H9 (cell line): ENCODE data around the gene ROBO1. TPM values are rescaled to one million over a fixed set of nuclear protein-coding genes. Genes with fewer than 3 reads are reported as not detected.

Source experiments
- DNase-seq: peaks from one replicate; pipeline ENCODE4 v3.0.0-alpha.2; 2017
- H2AFZ ChIP-seq: one replicate; pipeline ENCODE4 v1.6.1; 2013; ENCODE audit warnings: mild to moderate bottlenecking, low read length, control low read depth, moderate library complexity
- H2AK5ac ChIP-seq: 2 replicates; pipeline ENCODE4 v1.6.1; 2013; ENCODE audit warnings: low read length, control low read depth, mixed read lengths; ENCODE audit not compliant: insufficient read length
- H2BK120ac ChIP-seq: one replicate; pipeline ENCODE4 v1.6.1; 2013; ENCODE audit warnings: low read depth, mild to moderate bottlenecking, low read length, control low read depth, inconsistent platforms; ENCODE audit not compliant: poor library complexity, severe bottlenecking
- H2BK12ac ChIP-seq: 2 replicates; pipeline ENCODE4 v1.6.1; 2013; ENCODE audit warnings: low read length, control low read depth, mixed read lengths, low read depth; ENCODE audit not compliant: insufficient read length
- H2BK15ac ChIP-seq: 2 replicates; pipeline ENCODE4 v1.6.1; 2013; ENCODE audit warnings: low read depth, low read length, control low read depth
- H2BK20ac ChIP-seq: one replicate; pipeline ENCODE4 v1.6.1; 2013; ENCODE audit warnings: low read depth, mild to moderate bottlenecking, low read length, control low read depth, inconsistent platforms; ENCODE audit not compliant: poor library complexity, severe bottlenecking
- H2BK5ac ChIP-seq: 2 replicates; pipeline ENCODE4 v1.6.1; 2013; ENCODE audit warnings: low read length, control low read depth, mixed read lengths; ENCODE audit not compliant: insufficient read length
- H3K14ac ChIP-seq: 2 replicates; pipeline ENCODE4 v1.6.1; 2013; ENCODE audit warnings: low read length, control low read depth; ENCODE audit not compliant: insufficient read depth
- H3K18ac ChIP-seq: 2 replicates; pipeline ENCODE4 v1.6.1; 2013; ENCODE audit warnings: low read depth, mild to moderate bottlenecking, mixed read lengths, low read length, control low read depth; ENCODE audit not compliant: insufficient read length
- H3K23ac ChIP-seq: 2 replicates; pipeline ENCODE4 v1.6.1; 2013; ENCODE audit warnings: low read length, control low read depth, mixed read lengths, low read depth; ENCODE audit not compliant: insufficient read length
- H3K23me2 ChIP-seq: 2 replicates; pipeline ENCODE4 v1.6.1; 2013; ENCODE audit warnings: low read depth, mild to moderate bottlenecking, mixed read lengths, low read length, control low read depth; ENCODE audit not compliant: insufficient read length, poor library complexity, severe bottlenecking
- H3K27ac ChIP-seq: 2 replicates; pipeline ENCODE4 v1.5.1; 2013; ENCODE audit warnings: low read length, control low read depth, mixed read lengths, low read depth; ENCODE audit not compliant: insufficient read length
- H3K27me3 ChIP-seq: 2 replicates; pipeline ENCODE4 v1.6.1; 2013; ENCODE audit warnings: low read length, control low read depth, inconsistent platforms; ENCODE audit not compliant: insufficient read depth
- H3K4ac ChIP-seq: 2 replicates; pipeline ENCODE4 v1.6.1; 2013; ENCODE audit warnings: low read depth, mild to moderate bottlenecking, control low read depth, inconsistent platforms, low read length, moderate library complexity
- H3K4me1 ChIP-seq: 2 replicates; pipeline ENCODE4 v1.6.1; 2013; ENCODE audit warnings: low read length, control low read depth, inconsistent platforms; ENCODE audit not compliant: insufficient read depth
- H3K4me2 ChIP-seq: 2 replicates; pipeline ENCODE4 v1.6.1; 2013; ENCODE audit warnings: low read length, control low read depth, mixed read lengths; ENCODE audit not compliant: insufficient read length, insufficient read depth
- H3K56ac ChIP-seq: 2 replicates; pipeline ENCODE4 v1.6.1; 2013; ENCODE audit warnings: low read depth, mild to moderate bottlenecking, mixed read lengths, low read length, control low read depth; ENCODE audit not compliant: insufficient read length
- H3K79me1 ChIP-seq: 2 replicates; pipeline ENCODE4 v1.6.1; 2013; ENCODE audit warnings: low read depth, mild to moderate bottlenecking, moderate library complexity, low read length, control low read depth, inconsistent platforms; ENCODE audit not compliant: insufficient read depth, poor library complexity, severe bottlenecking
- H3K79me2 ChIP-seq: 2 replicates; pipeline ENCODE4 v1.6.1; 2013; ENCODE audit warnings: low read length, control low read depth, inconsistent platforms; ENCODE audit not compliant: insufficient read depth
- H3K9ac ChIP-seq: 2 replicates; pipeline ENCODE4 v1.6.1; 2013; ENCODE audit warnings: low read length, control low read depth, mixed read lengths; ENCODE audit not compliant: insufficient read length; ENCODE audit errors: extremely low read depth
- H3K9me3 ChIP-seq: one replicate; pipeline ENCODE4 v1.6.1; 2013; ENCODE audit warnings: low read depth, low read length, inconsistent platforms; ENCODE audit not compliant: control insufficient read depth
- H3T11ph ChIP-seq: one replicate; pipeline ENCODE4 v1.6.1; 2013; ENCODE audit warnings: mild to moderate bottlenecking, low read length, control low read depth, inconsistent platforms
- H4K20me1 ChIP-seq: one replicate; pipeline ENCODE4 v1.6.1; 2013; ENCODE audit not compliant: control insufficient read depth, insufficient read length, insufficient read depth
- H4K5ac ChIP-seq: 2 replicates; pipeline ENCODE4 v1.6.1; 2013; ENCODE audit warnings: low read depth, mild to moderate bottlenecking, mixed read lengths, low read length, control low read depth; ENCODE audit not compliant: insufficient read length
- H4K8ac ChIP-seq: replicated peaks from 2 replicates; pipeline ENCODE4 v1.6.1; 2013; ENCODE audit warnings: low read length, control low read depth, mixed read lengths, low read depth; ENCODE audit not compliant: insufficient read length
- H4K91ac ChIP-seq: 2 replicates; pipeline ENCODE4 v1.6.1; 2013; ENCODE audit warnings: low read depth, mild to moderate bottlenecking, moderate library complexity, mixed read lengths, low read length, control low read depth; ENCODE audit not compliant: insufficient read length
- H3K27ac Mint-ChIP-seq, 3 experiments: 2 replicates in 2 of 3; 3 replicates in 1 of 3; pipeline ENCODE4 v1.8.0; 2020 to 2021; ENCODE audit warnings: mixed read lengths in 3 of 3, mild to moderate bottlenecking in 1 of 3, moderate library complexity in 1 of 3
- H3K27me3 Mint-ChIP-seq: 2 replicates; pipeline ENCODE4 v1.8.0; 2021; ENCODE audit warnings: low read depth, mild to moderate bottlenecking, moderate library complexity, mixed read lengths
- H3K36me3 Mint-ChIP-seq, 3 experiments: 2 replicates in 2 of 3; 3 replicates in 1 of 3; pipeline ENCODE4 v1.8.0; 2020 to 2021; ENCODE audit warnings: low read depth in 3 of 3, mixed read lengths in 3 of 3; ENCODE audit not compliant: insufficient read depth in 1 of 3
- H3K4me1 Mint-ChIP-seq, 2 experiments: 2 replicates each; pipeline ENCODE4 v1.8.0; 2020; ENCODE audit warnings: mixed read lengths in 2 of 2
- H3K4me3 Mint-ChIP-seq, 2 experiments: 2 replicates in 1 of 2; 3 replicates in 1 of 2; pipeline ENCODE4 v1.8.0; 2020 to 2021; ENCODE audit warnings: mild to moderate bottlenecking in 2 of 2, mixed read lengths in 2 of 2, moderate library complexity in 1 of 2
- H3K9me3 Mint-ChIP-seq, 2 experiments: 2 replicates in 1 of 2; 3 replicates in 1 of 2; pipeline ENCODE4 v1.8.0; 2020; ENCODE audit warnings: mild to moderate bottlenecking in 2 of 2, mixed read lengths in 2 of 2, moderate library complexity in 1 of 2
- CTCF ChIP-seq: fragments of 200-600 bp; sonication (generic); conservative IDR thresholded peaks from 3 replicates; pipeline ENCODE4 v1.8.0; 2021; ENCODE audit warnings: antibody characterized with exemption, mild to moderate bottlenecking
- WGBS: extraction: QIAGEN DNeasy Blood & Tissue Kit; methylation state at CpG from one replicate; pipeline ENCODE4 v1.1.7; 2013; ENCODE audit warnings: missing lambda C conversion rate, low lambda C conversion rate, mixed read lengths; ENCODE audit not compliant: insufficient read length; ENCODE audit errors: extremely low coverage; 5-methylcytosine and 5-hydroxymethylcytosine counted together
- total RNA-seq: library from RNA; stranded (reverse); gene quantifications from 2 replicates; pipeline ENCODE4 v1.2.1, GENCODE V29; 2021

The ROBO1 gene
- total RNA-seq, 1 experiment from 2014 or later: 62.7 TPM

DNA sequence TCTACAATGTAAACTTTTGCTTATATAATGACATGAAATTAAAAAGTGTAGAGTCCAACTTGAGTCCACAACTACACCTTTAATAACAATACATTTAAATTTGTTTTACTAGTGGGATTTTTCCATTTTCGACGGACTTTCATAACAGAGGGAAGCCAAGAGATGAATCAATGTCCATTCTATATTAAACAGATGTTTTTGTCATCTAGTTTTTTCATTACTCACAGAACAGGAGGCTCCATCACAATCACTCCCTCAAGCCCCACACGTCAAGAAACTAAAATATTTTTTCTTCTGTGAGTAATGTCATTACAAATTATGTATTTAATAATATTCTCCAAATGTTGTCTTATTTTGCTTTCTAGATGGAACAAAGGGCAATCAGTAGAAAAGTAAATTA, 932.9 kb downstream of the ROBO1 start:
- Histone ChIP-seq H3K56ac (no peak overlapping the region), H2BK5ac (no peak overlapping the region), H4K20me1 (no peaks in the 10 kb centered on the region), H3K23me2 (no peaks in the 10 kb centered on the region), H4K5ac (no peak overlapping the region), H3T11ph (no peak overlapping the region), H3K4me2 (no peak overlapping the region), H3K9me3 (no peaks in the 10 kb centered on the region), H4K8ac (no peak overlapping the region), H3K9ac (no peak overlapping the region), H4K91ac (no peak overlapping the region), H2BK12ac (no peak overlapping the region), H3K27me3 (no peaks in the 10 kb centered on the region), H2AFZ (no peak overlapping the region), H2BK120ac (no peak overlapping the region), H3K18ac (no peak overlapping the region), H3K79me2 (no peaks in the 10 kb centered on the region), H3K4ac (no peak overlapping the region), H2AK5ac (no peak overlapping the region), H2BK15ac (no peak overlapping the region), H2BK20ac (no peak overlapping the region), H3K23ac (no peak overlapping the region), H3K4me1 (no peaks in the 10 kb centered on the region), H3K27ac (no peak overlapping the region), H3K79me1 (no peaks in the 10 kb centered on the region), H3K14ac (no peak overlapping the region)
- TF ChIP-seq CTCF: no peak
- Mint-ChIP-seq H3K4me3 (no peak overlapping the region), H3K9me3 (no peaks in the 10 kb centered on the region), H3K36me3 (no peaks in the 10 kb centered on the region; a peak in 1 of 7 replicates), H3K4me1 (peaks cover 2% of the 10 kb centered on the region in 2 experiments; a peak in 2 of 4 replicates), H3K27ac (no peak overlapping the region), H3K27me3 (no peaks in the 10 kb centered on the region)
- WGBS: no CpG with 5 or more reads among the region's 3 CpGs
- no peak for DNase-seq
